ENCODE measurements around the gene STRN3.

DNA sequence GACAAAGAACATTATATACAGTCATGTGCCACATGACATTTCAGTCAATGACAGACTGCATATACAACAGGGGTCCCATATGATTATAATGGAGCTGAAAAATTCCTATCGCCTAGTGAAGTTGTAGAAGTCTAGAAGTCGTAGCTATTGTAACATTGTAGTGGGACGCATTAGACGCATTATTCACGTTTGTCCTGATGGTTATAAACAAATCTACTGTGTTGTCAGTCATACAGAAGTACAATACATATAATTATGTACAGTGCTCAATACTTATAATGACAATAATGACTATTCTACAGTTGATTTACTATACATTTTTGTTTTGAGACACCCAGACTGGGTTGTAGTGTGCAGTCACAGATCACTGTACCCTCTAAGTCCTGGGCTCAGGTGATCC lies 64.8 kb downstream of the STRN3 start:
- TF ChIP-seq ZNF565 (CRISPR knock-in tag; conservative IDR thresholded peaks at IDR 0.05; ENCODE audit: low read depth) (no peak), BACH2 (CRISPR knock-in tag; IDR thresholded peaks at IDR 0.05; ENCODE audit: borderline replicate concordance) (no peak), ZFP3 (CRISPR knock-in tag; IDR thresholded peaks at IDR 0.05) (no peak), OSR1 (CRISPR knock-in tag; IDR thresholded peaks at IDR 0.05) (no peak), RARB (CRISPR knock-in tag; IDR thresholded peaks at IDR 0.05) (no peak), TOX (CRISPR knock-in tag; IDR thresholded peaks at IDR 0.05; ENCODE audit: borderline replicate concordance) (no peak), TCF4 (CRISPR knock-in tag; IDR thresholded peaks at IDR 0.05; ENCODE audit: borderline replicate concordance) (no peak), ZFP30 (CRISPR knock-in tag; IDR thresholded peaks at IDR 0.05) (no peak), ISL1 (CRISPR knock-in tag; IDR thresholded peaks at IDR 0.05) (no peak), ARNTL (CRISPR knock-in tag; IDR thresholded peaks at IDR 0.05; ENCODE audit: borderline replicate concordance, low read depth) (no peak)
- TF ChIP-seq, protein P1, sequence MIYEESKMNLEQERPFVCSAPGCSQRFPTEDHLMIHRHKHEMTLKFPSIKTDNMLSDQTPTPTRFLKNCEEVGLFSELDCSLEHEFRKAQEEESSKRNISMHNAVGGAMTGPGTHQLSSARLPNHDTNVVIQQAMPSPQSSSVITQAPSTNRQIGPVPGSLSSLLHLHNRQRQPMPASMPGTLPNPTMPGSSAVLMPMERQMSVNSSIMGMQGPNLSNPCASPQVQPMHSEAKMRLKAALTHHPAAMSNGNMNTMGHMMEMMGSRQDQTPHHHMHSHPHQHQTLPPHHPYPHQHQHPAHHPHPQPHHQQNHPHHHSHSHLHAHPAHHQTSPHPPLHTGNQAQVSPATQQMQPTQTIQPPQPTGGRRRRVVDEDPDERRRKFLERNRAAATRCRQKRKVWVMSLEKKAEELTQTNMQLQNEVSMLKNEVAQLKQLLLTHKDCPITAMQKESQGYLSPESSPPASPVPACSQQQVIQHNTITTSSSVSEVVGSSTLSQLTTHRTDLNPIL (CRISPR knock-in tag; IDR thresholded peaks at IDR 0.05; ENCODE audit: low read depth), result no peak
- TF ChIP-seq, protein P2, sequence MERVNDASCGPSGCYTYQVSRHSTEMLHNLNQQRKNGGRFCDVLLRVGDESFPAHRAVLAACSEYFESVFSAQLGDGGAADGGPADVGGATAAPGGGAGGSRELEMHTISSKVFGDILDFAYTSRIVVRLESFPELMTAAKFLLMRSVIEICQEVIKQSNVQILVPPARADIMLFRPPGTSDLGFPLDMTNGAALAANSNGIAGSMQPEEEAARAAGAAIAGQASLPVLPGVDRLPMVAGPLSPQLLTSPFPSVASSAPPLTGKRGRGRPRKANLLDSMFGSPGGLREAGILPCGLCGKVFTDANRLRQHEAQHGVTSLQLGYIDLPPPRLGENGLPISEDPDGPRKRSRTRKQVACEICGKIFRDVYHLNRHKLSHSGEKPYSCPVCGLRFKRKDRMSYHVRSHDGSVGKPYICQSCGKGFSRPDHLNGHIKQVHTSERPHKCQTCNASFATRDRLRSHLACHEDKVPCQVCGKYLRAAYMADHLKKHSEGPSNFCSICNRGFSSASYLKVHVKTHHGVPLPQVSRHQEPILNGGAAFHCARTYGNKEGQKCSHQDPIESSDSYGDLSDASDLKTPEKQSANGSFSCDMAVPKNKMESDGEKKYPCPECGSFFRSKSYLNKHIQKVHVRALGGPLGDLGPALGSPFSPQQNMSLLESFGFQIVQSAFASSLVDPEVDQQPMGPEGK (CRISPR knock-in tag; IDR thresholded peaks at IDR 0.05; ENCODE audit: borderline replicate concordance), result no peak

Data from SK-N-SH treated with all-trans-retinoic acid at 6 μM for 48 hours (cell line).